NT2/D1 (cell line): ENCODE measurements around the gene BRPF3.

Source experiments
- YY1 ChIP-seq: IDR thresholded peaks from 2 replicates; pipeline ENCODE4 v1.6.1; 2011; ENCODE audit not compliant: insufficient read length, insufficient read depth
- ZNF274 ChIP-seq: IDR thresholded peaks from 2 replicates; pipeline ENCODE4 v1.6.1; 2011; ENCODE audit warnings: mild to moderate bottlenecking, low read depth, low read length

GRCh38 chr6:36248980-36249379 is 52.4 kb downstream of the BRPF3 start:
- TF ChIP-seq ZNF274 (no peak), YY1 (no peak)
